Fibroblast of lung (primary cell): ENCODE measurements around the gene LUC7L3.

Experiments
- EZH2 ChIP-seq: IDR thresholded peaks from 2 replicates; pipeline ENCODE4 v1.5.1; 2012; ENCODE audit warnings: low read length, control low read depth, mild to moderate bottlenecking; ENCODE audit errors: missing control alignments
- TF ChIP-seq, protein P1 (sequence below), 2 donors: IDR thresholded peaks in 1 of 2; conservative IDR thresholded peaks in 1 of 2; 1 replicate in 1 of 2; 2 replicates in 1 of 2; pipeline ENCODE4 v1.5.1; 2011 to 2012; ENCODE audit warnings: low read length in 2 of 2, control low read depth in 1 of 2, inconsistent platforms in 1 of 2, low read depth in 1 of 2, mild to moderate bottlenecking in 1 of 2

- TF ChIP-seq, protein P1, sequence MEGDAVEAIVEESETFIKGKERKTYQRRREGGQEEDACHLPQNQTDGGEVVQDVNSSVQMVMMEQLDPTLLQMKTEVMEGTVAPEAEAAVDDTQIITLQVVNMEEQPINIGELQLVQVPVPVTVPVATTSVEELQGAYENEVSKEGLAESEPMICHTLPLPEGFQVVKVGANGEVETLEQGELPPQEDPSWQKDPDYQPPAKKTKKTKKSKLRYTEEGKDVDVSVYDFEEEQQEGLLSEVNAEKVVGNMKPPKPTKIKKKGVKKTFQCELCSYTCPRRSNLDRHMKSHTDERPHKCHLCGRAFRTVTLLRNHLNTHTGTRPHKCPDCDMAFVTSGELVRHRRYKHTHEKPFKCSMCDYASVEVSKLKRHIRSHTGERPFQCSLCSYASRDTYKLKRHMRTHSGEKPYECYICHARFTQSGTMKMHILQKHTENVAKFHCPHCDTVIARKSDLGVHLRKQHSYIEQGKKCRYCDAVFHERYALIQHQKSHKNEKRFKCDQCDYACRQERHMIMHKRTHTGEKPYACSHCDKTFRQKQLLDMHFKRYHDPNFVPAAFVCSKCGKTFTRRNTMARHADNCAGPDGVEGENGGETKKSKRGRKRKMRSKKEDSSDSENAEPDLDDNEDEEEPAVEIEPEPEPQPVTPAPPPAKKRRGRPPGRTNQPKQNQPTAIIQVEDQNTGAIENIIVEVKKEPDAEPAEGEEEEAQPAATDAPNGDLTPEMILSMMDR (conservative IDR thresholded peaks at IDR 0.05 in 1 of 2, IDR thresholded peaks at IDR 0.05 in 1 of 2; ENCODE audit: low read depth in 1 of 2, low read length in 2 of 2), result no peak
- TF ChIP-seq EZH2, result no peak
Observed at GRCh38 chr17:50768346-50768761, 49.0 kb downstream of the LUC7L3 start.
